ENCODE results near the gene DHPS.

The DHPS gene

DNA sequence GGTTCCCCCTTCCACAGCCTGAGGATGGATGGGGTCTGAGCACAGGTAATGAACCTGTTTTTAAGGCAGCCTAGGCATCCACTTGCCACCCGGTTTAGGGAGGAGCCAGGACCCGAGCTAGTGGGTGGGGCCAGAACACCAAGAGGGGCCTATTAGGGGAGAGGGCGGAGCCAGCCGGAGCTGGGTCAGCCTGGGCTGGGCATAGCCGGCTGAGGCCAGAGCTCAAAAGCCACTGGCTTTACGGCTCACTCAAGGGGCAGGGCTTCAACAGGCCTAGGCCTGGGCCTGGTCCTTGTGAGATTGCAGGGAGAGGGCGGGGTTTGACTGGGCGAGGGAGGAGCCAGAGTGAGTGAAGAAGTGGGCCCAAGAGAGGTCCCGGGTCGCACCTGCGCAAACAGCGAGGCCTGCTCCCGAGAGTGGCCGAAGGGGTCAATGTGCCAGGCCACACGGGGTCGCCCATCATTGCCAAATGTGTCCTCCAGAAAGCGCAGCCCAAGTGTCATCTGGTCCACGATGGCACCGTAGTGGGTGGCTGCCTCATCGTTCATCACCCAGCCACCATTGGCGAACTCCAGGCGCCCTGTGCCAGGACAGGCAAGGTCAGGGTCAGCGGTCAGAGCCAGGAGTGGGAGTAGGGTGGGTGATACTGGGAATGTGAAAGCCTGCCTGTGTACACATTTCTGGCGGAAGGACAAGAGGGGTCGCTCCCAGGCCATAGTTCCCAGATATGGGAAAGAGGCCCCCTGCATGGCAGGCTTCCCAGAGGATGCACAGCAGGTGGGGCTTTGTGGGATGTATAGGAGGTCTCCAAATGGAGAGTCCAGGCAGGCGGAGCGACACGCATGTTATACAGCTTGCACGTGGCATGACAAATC is 17.0 kb downstream of the DHPS start:
- no peak overlapping the region for H2BK15ac ChIP-seq (ENCODE audit: low read length)
- no peak overlapping the region for H3K14ac ChIP-seq (ENCODE audit: low read length)
- H2AFZ ChIP-seq (ENCODE audit: low read length): no peak overlapping the region
- H2BK120ac ChIP-seq (ENCODE audit: low read depth, low read length): no peak overlapping the region
- H2BK12ac ChIP-seq (ENCODE audit: low read length): no peak overlapping the region
- no peak for DNase-seq (ENCODE audit: low spot score)
- H3K23ac ChIP-seq (ENCODE audit: low read depth, low read length, poor library complexity): peak overlapping the region; percentile 60
- H2BK5ac ChIP-seq (ENCODE audit: low read length): no peak overlapping the region
- no peak overlapping the region for H2AK5ac ChIP-seq (ENCODE audit: low read depth, low read length)
- peak overlapping the region in 1 of 2 donors; percentile 67 for H3K4me3 ChIP-seq (ENCODE audit: low read length in 2 of 2)
- H3K18ac ChIP-seq (ENCODE audit: low read length): no peak overlapping the region
- H3K27me3 ChIP-seq (ENCODE audit: control insufficient read depth in 3 of 3, insufficient read depth in 3 of 3, low read depth in 1 of 3, low read length in 3 of 3): no peaks in the 10 kb centered on the region
- H3K27ac ChIP-seq (replicated peaks; ENCODE audit: low read length): no peak overlapping the region
- H4K91ac ChIP-seq (ENCODE audit: low read depth, low read length, poor library complexity): no peak overlapping the region
- H3K79me1 ChIP-seq (ENCODE audit: low read depth, low read length): peaks cover 16% of the 10 kb centered on the region
- peaks cover 31 to 62% of the 10 kb centered on the region in 2 donors for H3K36me3 ChIP-seq (replicated peaks in 1 of 2; ENCODE audit: control insufficient read depth in 2 of 2, insufficient read depth in 2 of 2, low read length in 2 of 2)
- H3K4me1 ChIP-seq (ENCODE audit: control insufficient read depth in 2 of 2, insufficient read depth in 1 of 2, low read depth in 1 of 2, low read length in 2 of 2): peaks cover 11 to 17% of the 10 kb centered on the region in 2 donors
- H3K9ac ChIP-seq (ENCODE audit: low read depth, low read length, poor library complexity): peak overlapping the region; percentile 13
- no peak overlapping the region for H3K4me2 ChIP-seq (ENCODE audit: insufficient read depth, low read length, poor library complexity, severe bottlenecking)
- WGBS, 2 donors (ENCODE audit: extremely low coverage in 2 of 2, insufficient read length in 2 of 2, insufficient replicate concordance in 1 of 2): no CpG with 5 or more reads among the region's 29 CpGs
- H3K9me3 ChIP-seq (replicated peaks in 1 of 2; ENCODE audit: control insufficient read depth in 2 of 2, insufficient read depth in 1 of 2, low read depth in 1 of 2, low read length in 2 of 2): no peaks in the 10 kb centered on the region
- H4K8ac ChIP-seq (ENCODE audit: low read depth, low read length): no peak overlapping the region
- no peak overlapping the region for H3K4ac ChIP-seq (ENCODE audit: low read length)

GRCh38 chr19:12660980-12661379 is 20.7 kb downstream of the DHPS start:
- Histone ChIP-seq H2BK5ac (ENCODE audit: low read length) (no peak overlapping the region), H2AFZ (ENCODE audit: low read length) (no peak overlapping the region), H3K23ac (ENCODE audit: low read depth, low read length, poor library complexity) (no peak overlapping the region), H3K4me1 (ENCODE audit: control insufficient read depth in 2 of 2, insufficient read depth in 1 of 2, low read depth in 1 of 2, low read length in 2 of 2) (peaks cover 0 to under 1% of the 10 kb centered on the region in 2 donors), H3K18ac (ENCODE audit: low read length) (no peak overlapping the region), H2AK5ac (ENCODE audit: low read depth, low read length) (no peak overlapping the region), H3K4ac (ENCODE audit: low read length) (no peak overlapping the region), H4K8ac (ENCODE audit: low read depth, low read length) (no peak overlapping the region), H4K91ac (ENCODE audit: low read depth, low read length, poor library complexity) (no peak overlapping the region), H3K14ac (ENCODE audit: low read length) (no peak overlapping the region), H3K4me2 (ENCODE audit: insufficient read depth, low read length, poor library complexity, severe bottlenecking) (no peak overlapping the region), H3K4me3 (ENCODE audit: low read length in 2 of 2) (no peak overlapping the region), H3K27me3 (ENCODE audit: control insufficient read depth in 3 of 3, insufficient read depth in 3 of 3, low read depth in 1 of 3, low read length in 3 of 3) (no peaks in the 10 kb centered on the region), H3K79me1 (ENCODE audit: low read depth, low read length) (peaks cover 3% of the 10 kb centered on the region), H3K9me3 (replicated peaks in 1 of 2; ENCODE audit: control insufficient read depth in 2 of 2, insufficient read depth in 1 of 2, low read depth in 1 of 2, low read length in 2 of 2) (peaks cover 0 to 2% of the 10 kb centered on the region in 2 donors), H3K27ac (replicated peaks; ENCODE audit: low read length) (no peak overlapping the region), H2BK15ac (ENCODE audit: low read length) (no peak overlapping the region), H2BK120ac (ENCODE audit: low read depth, low read length) (no peak overlapping the region), H3K36me3 (replicated peaks in 1 of 2; ENCODE audit: control insufficient read depth in 2 of 2, insufficient read depth in 2 of 2, low read length in 2 of 2) (peaks cover 33 to 76% of the 10 kb centered on the region in 2 donors), H2BK12ac (ENCODE audit: low read length) (no peak overlapping the region), H3K9ac (ENCODE audit: low read depth, low read length, poor library complexity) (no peak overlapping the region)
- no peak for DNase-seq (ENCODE audit: low spot score)
- no CpG with 5 or more reads among the region's 12 CpGs for WGBS, 2 donors (ENCODE audit: extremely low coverage in 2 of 2, insufficient read length in 2 of 2, insufficient replicate concordance in 1 of 2)

DNA sequence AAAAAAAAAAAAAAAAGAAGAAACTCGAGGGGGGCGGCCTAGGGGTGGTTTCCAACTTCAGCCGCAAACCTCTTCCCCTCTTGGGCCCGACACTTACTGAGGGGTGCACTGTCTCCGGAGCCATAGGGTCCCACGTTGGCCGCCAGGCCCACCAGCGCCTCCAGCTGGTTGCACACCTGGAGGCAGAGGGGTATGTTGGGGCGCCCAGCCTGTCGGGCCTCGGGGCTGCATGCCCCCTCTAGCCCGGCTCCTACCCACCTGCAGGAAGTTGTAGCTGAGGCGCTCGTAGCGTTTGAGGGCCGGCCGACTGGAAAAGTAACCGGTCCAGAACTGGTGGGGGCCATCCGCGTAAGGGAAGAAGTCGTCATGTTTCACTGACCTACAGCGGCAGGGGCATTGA is 23.7 kb downstream of the DHPS start:
- H3K9me3 ChIP-seq (replicated peaks in 1 of 2; ENCODE audit: control insufficient read depth in 2 of 2, insufficient read depth in 1 of 2, low read depth in 1 of 2, low read length in 2 of 2): peaks cover 0 to 2% of the 10 kb centered on the region in 2 donors
- H3K4me2 ChIP-seq (ENCODE audit: insufficient read depth, low read length, poor library complexity, severe bottlenecking): no peak overlapping the region
- no peaks in the 10 kb centered on the region for H3K4me1 ChIP-seq (ENCODE audit: control insufficient read depth in 2 of 2, insufficient read depth in 1 of 2, low read depth in 1 of 2, low read length in 2 of 2)
- no peak overlapping the region for H3K4me3 ChIP-seq (ENCODE audit: low read length in 2 of 2)
- no peak overlapping the region for H2BK15ac ChIP-seq (ENCODE audit: low read length)
- peaks cover 28 to 69% of the 10 kb centered on the region in 2 donors for H3K36me3 ChIP-seq (replicated peaks in 1 of 2; ENCODE audit: control insufficient read depth in 2 of 2, insufficient read depth in 2 of 2, low read length in 2 of 2)
- H2BK12ac ChIP-seq (ENCODE audit: low read length): peak overlapping the region; percentile 41
- no CpG with 5 or more reads among the region's 22 CpGs for WGBS, 2 donors (ENCODE audit: extremely low coverage in 2 of 2, insufficient read length in 2 of 2, insufficient replicate concordance in 1 of 2)
- peak overlapping the region; percentile 24 for H2BK5ac ChIP-seq (ENCODE audit: low read length)
- no peak overlapping the region for H3K27ac ChIP-seq (replicated peaks; ENCODE audit: low read length)
- no peak overlapping the region for H4K91ac ChIP-seq (ENCODE audit: low read depth, low read length, poor library complexity)
- peak overlapping the region; percentile 63 for H2AK5ac ChIP-seq (ENCODE audit: low read depth, low read length)
- H3K9ac ChIP-seq (ENCODE audit: low read depth, low read length, poor library complexity): no peak overlapping the region
- no peak for DNase-seq (ENCODE audit: low spot score)
- no peak overlapping the region for H3K14ac ChIP-seq (ENCODE audit: low read length)
- H4K8ac ChIP-seq (ENCODE audit: low read depth, low read length): no peak overlapping the region
- peaks cover 4% of the 10 kb centered on the region for H3K79me1 ChIP-seq (ENCODE audit: low read depth, low read length)
- no peak overlapping the region for H2BK120ac ChIP-seq (ENCODE audit: low read depth, low read length)
- peak overlapping the region; percentile 43 for H3K23ac ChIP-seq (ENCODE audit: low read depth, low read length, poor library complexity)
- no peak overlapping the region for H3K4ac ChIP-seq (ENCODE audit: low read length)
- no peak overlapping the region for H2AFZ ChIP-seq (ENCODE audit: low read length)
- no peaks in the 10 kb centered on the region for H3K27me3 ChIP-seq (ENCODE audit: control insufficient read depth in 3 of 3, insufficient read depth in 3 of 3, low read depth in 1 of 3, low read length in 3 of 3)
- no peak overlapping the region for H3K18ac ChIP-seq (ENCODE audit: low read length)

GRCh38 chr19:12656899-12657571 is 24.6 kb downstream of the DHPS start:
- no peak overlapping the region for H4K8ac ChIP-seq (ENCODE audit: low read depth, low read length)
- no peaks in the 10 kb centered on the region for H3K4me1 ChIP-seq (ENCODE audit: control insufficient read depth in 2 of 2, insufficient read depth in 1 of 2, low read depth in 1 of 2, low read length in 2 of 2)
- no peak overlapping the region for H3K23ac ChIP-seq (ENCODE audit: low read depth, low read length, poor library complexity)
- H3K4me2 ChIP-seq (ENCODE audit: insufficient read depth, low read length, poor library complexity, severe bottlenecking): no peak overlapping the region
- H3K18ac ChIP-seq (ENCODE audit: low read length): peak overlapping the region; percentile 57
- no peak overlapping the region for H3K4me3 ChIP-seq (ENCODE audit: low read length in 2 of 2)
- no peak overlapping the region for H2AK5ac ChIP-seq (ENCODE audit: low read depth, low read length)
- H3K9ac ChIP-seq (ENCODE audit: low read depth, low read length, poor library complexity): peak overlapping the region; percentile 44
- no peak overlapping the region for H2AFZ ChIP-seq (ENCODE audit: low read length)
- H2BK15ac ChIP-seq (ENCODE audit: low read length): peak overlapping the region; percentile 58
- peaks cover 28 to 67% of the 10 kb centered on the region in 2 donors for H3K36me3 ChIP-seq (replicated peaks in 1 of 2; ENCODE audit: control insufficient read depth in 2 of 2, insufficient read depth in 2 of 2, low read length in 2 of 2)
- peaks cover 4% of the 10 kb centered on the region for H3K79me1 ChIP-seq (ENCODE audit: low read depth, low read length)
- H4K91ac ChIP-seq (ENCODE audit: low read depth, low read length, poor library complexity): no peak overlapping the region
- no peak overlapping the region for H2BK120ac ChIP-seq (ENCODE audit: low read depth, low read length)
- no peak overlapping the region for H3K14ac ChIP-seq (ENCODE audit: low read length)
- no peak overlapping the region for H2BK5ac ChIP-seq (ENCODE audit: low read length)
- no peak overlapping the region for H3K27ac ChIP-seq (replicated peaks; ENCODE audit: low read length)
- H2BK12ac ChIP-seq (ENCODE audit: low read length): no peak overlapping the region
- H3K4ac ChIP-seq (ENCODE audit: low read length): no peak overlapping the region
- no peaks in the 10 kb centered on the region for H3K27me3 ChIP-seq (ENCODE audit: control insufficient read depth in 3 of 3, insufficient read depth in 3 of 3, low read depth in 1 of 3, low read length in 3 of 3)
- WGBS, 2 donors (ENCODE audit: extremely low coverage in 2 of 2, insufficient read length in 2 of 2, insufficient replicate concordance in 1 of 2): no CpG with 5 or more reads among the region's 50 CpGs
- H3K9me3 ChIP-seq (replicated peaks in 1 of 2; ENCODE audit: control insufficient read depth in 2 of 2, insufficient read depth in 1 of 2, low read depth in 1 of 2, low read length in 2 of 2): peaks cover 0 to 2% of the 10 kb centered on the region in 2 donors
- no peak for DNase-seq (ENCODE audit: low spot score)
